Testis (tissue), 2 donors: ENCODE measurements around the gene CCP110.

Experiments
- CTCF ChIP-seq, 3 experiments: fragments of 450-650 bp in 2 of 3; fragments of 200-600 bp in 1 of 3; sonication (generic) in 1 of 3; IDR thresholded peaks; one replicate each; pipeline ENCODE4 v1.5.1; 2016 to 2019; ENCODE audit warnings: antibody characterized with exemption in 3 of 3, mild to moderate bottlenecking in 2 of 3, moderate library complexity in 1 of 3
- POLR2A ChIP-seq: fragments of 450-650 bp; IDR thresholded peaks from one replicate; pipeline ENCODE4 v1.6.1; 2017; ENCODE audit warnings: antibody characterized with exemption, mild to moderate bottlenecking, moderate library complexity

GRCh38 chr16:19560078-19560477 lies 36.3 kb downstream of the CCP110 start:
- TF ChIP-seq CTCF (IDR thresholded peaks at IDR 0.05), result no peak
- no peak for TF ChIP-seq POLR2A
